ENCODE measurements around the gene FAIM2.

Gene FAIM2

DNA sequence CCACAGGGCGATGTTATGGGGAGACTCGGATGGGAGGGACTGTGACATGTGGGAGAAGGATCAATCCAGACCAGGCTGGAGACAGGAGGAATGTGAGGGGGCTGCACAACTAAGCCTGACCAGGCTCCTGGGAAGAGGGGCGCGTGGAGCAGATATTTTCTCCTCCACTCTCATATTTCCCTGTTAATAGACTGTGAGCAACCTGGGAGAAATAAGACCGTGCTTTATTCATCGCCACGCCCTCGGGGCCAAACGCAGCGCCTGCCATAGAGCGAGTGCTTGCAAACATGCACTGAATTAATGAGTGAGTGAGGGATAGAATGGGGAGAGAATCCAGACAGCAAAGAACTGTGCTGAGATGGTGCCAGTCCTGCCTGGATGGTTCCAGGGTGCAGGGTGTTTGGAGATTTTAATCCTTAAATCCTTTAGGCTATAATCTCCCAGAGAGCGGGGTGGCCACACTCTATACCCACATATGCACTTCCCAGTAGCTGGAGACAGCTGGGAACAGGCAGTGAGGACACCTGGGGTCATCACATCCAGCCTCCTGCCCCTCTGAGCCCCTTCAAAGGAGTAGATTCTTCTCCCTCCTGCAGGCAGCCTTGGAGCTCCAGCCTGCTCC is 13.6 kb upstream of the FAIM2 start:
- no peak for DNase-seq (ENCODE audit: low spot score)

DNA sequence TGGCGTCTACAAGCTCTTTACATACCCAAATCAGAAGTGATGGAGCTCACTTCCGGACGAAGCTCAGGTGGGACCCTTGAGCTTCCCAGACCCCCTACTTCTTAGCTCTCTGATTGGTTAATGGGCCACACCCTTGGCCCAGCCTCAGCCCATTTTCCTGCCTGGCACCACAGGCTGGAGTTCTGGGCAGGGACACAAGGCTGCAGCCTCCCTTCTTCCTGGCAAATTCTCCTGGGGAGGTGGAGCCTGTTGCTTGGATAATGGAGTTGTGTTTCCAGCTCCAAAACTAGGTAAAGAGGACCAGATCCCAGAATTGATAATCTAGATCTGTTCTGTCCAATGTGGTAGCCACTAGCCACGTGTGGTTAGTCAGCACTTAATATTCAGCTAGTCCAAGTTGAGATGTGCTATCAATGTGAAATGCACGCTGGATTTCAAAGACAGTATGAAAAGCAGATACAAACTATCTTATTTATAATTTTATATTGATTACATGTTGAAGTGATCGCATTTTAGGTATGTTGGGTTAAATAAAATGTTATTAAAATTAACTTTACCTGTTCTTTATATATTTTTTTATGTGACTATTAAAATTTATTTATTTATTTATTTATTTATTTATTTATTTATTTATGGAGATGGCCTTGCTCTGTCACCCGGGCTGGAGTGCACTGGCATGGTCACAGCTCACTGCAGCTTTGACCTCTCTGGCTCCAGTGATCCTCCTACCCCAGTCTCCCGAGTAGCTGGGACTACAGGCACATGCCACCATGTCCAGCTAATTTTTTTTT is 12.6 kb upstream of the FAIM2 start:
- no peak for DNase-seq (ENCODE audit: low spot score)

DNA sequence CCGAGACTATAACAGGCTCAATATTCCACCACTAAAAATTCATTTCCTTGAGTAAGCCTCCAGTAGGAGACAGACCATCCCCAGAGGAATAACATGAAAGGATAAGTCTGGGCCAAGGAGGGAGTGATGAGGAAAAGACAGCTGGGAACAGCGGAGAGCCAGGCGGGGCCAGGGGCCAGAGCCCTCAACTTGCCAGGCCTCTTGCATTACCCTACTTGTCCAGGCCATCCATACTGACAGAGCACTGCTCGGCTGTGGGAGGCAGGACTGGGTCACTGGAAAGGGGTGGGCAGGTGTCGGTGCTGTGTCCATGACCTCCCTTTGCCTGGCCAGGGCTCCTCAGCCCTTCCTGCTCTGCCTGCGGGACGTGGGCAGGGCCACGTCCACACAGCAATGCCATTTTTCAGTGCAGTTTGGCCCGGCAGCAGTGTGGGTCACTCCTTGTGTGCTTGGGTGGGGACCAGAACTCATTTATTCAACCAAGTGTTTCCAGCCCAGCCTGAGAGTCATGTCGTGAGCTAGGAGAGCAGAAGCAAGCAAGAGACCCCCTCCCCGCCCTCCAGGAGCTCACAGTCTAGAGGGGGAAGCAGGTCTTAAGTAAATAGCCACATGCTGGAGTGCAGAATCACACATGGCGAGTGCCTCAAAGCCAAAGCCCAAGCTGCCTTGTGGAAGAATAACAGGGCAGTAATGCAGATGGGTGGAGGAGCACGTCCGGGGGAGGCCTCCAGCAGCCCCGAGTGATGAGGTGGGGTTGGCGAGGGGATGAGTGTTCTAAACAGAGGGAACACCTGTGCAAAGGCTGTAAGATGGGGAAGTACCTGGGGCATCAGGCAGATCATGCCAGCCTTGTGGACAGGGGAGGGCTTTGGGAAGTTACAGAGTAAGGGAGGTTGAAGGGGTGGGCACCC is 8.9 kb upstream of the FAIM2 start:
- DNase-seq (ENCODE audit: low spot score) = no peak

DNA sequence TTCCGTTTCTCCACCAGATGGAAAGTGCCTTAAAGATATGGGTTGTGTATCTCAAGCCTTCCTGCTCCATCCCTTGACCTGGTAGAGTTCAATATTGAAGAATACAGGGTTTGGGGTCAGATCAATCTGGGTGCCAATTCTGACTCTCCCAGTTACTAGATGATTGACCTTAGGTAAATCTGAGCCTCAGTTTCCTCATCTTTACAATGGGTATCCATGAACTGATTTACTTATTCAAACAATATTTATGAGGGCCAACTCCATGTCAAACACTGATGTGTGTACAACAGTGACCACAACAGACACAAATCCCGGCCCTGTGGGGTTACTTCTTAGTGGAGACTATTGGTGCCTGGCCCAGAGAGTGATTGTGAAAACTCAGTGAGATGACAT is 7.5 kb upstream of the FAIM2 start:
- no peak for DNase-seq (ENCODE audit: low spot score)

DNA sequence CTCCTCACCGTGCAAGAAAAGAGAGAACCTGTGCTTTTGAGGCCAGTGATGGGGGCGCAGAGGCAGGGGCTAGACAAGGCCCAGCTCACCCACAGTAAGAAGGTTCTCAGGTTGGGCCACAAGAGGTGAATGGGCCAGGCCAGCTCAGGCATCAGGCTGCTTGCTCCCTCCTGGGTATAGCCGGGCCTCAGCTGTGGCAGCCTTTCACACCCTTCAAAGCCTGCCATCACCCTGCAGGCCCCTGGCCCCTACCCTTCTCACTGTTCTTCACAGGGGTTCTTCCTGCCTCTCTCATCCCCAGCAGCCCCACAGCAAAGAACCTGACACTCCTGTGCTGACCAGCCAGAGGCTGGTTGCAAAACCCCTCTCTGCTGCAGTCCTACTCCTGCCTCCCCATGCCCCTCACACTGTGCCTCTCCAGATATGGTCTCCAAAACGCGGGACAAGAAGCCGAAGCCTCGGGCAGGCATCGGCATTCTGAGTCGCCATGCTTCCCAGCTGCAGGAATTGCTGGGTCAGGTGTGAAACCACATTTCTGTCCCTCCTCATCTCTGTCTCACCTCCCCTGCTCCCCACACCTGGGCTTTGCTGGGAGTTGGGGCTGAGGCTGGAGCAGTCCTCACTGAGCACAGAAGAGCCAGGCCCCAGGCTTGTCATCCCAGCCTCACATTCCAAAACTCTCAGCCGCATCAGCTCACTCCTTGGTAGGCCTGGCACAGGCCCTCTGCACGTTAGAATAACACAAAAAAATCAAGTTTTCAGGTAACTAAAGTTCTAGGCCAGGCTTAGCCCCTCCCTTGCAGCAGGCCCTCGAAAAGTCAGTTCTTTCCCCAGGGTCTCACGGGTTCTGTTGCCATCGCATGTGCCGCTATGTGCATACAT is 6.9 kb upstream of the FAIM2 start:
- DNase-seq (ENCODE audit: low spot score) = no peak

- DNase-seq (ENCODE audit: low spot score) = no peak
Measured at GRCh38 chr12:49909826-49910225, 6.1 kb upstream of the FAIM2 start.

DNA sequence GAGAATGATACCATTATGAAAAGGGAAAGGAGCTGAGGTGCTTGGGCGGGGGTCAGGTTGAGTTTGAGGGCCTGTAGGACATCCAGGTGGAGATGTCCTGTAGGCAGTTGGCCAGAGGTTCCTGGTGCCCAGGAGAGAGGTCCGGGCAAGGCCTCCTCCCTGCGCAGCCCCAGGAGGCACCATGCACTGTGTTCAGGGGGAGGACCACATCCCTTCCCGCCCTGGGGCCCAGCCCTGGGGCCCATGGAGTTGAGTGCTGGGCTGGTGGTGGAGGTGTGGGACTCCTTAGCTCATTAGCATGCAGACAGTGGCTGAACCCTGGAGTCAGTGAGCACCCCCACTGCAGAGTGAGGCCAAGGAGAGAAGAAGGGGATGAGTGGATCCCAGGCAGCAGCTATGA is 5.7 kb upstream of the FAIM2 start:
- no peak for DNase-seq (ENCODE audit: low spot score)

- no peak for DNase-seq (ENCODE audit: low spot score)
Measured at GRCh38 chr12:49907352-49907751, 3.7 kb upstream of the FAIM2 start.

GRCh38 chr12:49905718-49906314 is 2.1 kb upstream of the FAIM2 start:
- DNase-seq (ENCODE audit: low spot score) = no peak

GRCh38 chr12:49904601-49905000 is 901 bp upstream of the FAIM2 start:
- DNase-seq (ENCODE audit: low spot score) = no peak

DNA sequence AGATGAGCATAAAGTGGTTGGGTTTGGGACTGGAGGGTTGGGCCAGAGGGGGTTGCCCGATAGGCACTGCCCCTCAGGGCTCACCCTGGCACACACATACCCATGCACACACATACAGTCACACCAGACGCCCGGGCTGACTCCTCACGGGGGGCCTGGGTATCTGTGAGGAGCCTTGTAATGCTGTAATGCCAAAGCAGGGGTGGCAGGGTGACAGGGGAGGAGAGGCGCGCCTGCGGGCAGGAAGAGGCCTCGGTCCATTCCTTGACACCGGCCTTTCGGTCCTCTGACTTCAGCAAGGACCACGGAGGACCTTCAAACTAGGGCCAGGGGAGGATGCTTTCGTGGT is 375 bp downstream of the FAIM2 start:
- DNase-seq (ENCODE audit: low spot score) = no peak

DNA sequence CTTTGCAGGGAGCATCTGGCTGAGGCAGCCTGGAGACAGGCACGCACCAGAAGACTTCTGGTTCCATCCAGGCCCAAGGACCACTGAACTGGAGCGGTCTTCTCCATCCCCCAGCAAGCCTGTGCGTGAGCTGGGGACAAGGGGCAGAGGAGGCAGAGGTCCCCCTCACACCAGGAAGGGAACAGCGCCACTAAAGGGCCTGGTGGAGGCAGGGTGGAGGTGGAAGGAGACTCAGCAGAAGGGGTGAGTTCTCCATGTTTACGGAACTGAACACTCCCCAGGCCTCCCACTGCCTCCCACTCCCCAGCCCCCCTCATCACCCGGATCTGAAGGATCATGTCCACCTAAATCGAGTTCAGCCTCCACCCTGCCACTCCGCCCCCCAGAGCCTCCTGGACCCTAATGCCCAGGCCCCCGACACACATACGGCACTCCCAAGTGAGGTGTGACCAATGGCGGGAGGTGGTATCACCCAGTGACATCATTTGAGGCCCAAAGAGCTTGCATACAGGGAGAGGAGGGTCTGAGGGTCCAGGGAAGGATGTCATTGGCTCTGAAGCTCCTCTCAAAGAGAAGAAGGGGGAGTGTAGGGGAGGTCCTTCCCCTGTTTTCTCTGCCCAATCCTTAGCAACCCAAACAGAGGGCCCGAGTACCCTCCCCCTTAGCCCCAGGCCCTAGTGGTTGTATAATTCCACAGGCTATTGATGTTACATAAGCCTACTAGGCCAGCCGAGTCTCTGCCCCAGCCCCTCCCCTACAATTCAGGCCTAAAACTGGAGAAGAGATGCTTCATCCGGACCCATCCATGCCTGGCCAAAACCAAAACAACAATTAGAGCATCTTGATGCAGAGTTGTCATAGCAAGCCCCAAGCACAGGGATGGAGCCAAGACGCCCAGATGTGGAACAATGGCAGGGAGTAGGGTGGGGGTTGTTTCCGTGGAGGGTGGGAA is 1.0 kb downstream of the FAIM2 start:
- DNase-seq (ENCODE audit: low spot score) = no peak

DNA sequence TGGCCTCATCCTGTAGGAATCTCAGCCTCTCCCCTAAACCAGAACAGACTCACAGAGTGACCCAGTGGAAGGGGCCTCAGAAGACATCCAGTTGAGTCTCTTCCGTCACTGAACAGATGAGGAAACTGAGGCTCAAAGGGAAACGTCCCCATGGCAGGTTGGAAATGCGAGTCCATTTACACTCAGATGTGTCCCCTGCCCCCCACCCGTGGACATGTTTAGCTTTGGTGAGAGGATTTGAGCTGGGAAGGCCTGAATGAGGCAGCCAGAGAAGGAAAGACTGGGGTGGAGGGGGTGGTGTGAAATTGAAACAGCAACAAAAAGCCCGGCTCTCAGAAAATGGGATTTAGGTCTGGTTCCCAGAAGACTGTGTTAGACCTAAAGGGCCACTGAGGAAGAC is 1.7 kb downstream of the FAIM2 start:
- DNase-seq (ENCODE audit: low spot score) = no peak

GRCh38 chr12:49901026-49901425 is 2.7 kb downstream of the FAIM2 start:
- no peak for DNase-seq (ENCODE audit: low spot score)

DNA sequence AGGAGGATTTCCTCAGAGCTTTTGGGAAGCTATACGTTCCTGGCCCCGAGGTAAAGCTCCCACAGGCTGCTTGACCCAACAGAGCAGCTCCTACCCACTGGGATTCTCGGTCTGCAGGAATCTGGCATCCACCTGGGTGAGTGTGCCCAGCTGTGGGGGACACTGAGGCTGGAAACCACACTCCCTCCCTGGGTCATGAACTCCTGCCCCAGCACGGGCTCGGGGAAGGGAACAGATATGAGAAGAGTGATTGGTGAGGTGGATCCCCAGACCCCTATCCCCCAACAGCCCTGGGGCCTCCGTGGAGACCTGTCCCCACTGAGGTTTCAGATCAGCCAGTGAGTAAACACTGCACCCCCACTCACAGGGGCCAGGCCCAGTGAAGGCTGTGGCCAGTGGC is 3.3 kb downstream of the FAIM2 start:
- no peak for DNase-seq (ENCODE audit: low spot score)

GRCh38 chr12:49899921-49900320 is 3.8 kb downstream of the FAIM2 start:
- DNase-seq (ENCODE audit: low spot score) = no peak

- DNase-seq (ENCODE audit: low spot score) = no peak
Measured at GRCh38 chr12:49899286-49899843, 4.3 kb downstream of the FAIM2 start.

GRCh38 chr12:49897276-49897675 is 6.4 kb downstream of the FAIM2 start:
- no peak for DNase-seq (ENCODE audit: low spot score)

DNA sequence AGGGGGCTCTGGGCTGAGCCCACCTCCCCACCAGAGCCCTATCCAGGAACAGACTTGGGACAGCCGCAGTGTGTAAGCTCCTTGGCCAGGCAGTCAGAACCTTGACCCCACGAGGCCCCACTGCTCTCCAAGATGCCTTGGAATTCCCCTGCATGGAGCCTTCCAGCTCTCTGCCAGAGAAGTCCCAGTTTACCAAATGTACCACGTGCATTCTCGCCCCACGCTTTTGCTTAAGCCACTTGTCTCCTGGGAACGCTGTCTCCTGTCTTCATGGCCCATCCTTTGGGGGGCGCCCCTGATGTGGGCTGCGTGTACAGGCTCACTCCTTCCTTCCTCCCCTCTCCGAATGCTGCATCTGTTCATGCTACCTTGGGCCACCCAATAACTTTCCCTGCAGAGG is 7.9 kb downstream of the FAIM2 start:
- no peak for DNase-seq (ENCODE audit: low spot score)

DNA sequence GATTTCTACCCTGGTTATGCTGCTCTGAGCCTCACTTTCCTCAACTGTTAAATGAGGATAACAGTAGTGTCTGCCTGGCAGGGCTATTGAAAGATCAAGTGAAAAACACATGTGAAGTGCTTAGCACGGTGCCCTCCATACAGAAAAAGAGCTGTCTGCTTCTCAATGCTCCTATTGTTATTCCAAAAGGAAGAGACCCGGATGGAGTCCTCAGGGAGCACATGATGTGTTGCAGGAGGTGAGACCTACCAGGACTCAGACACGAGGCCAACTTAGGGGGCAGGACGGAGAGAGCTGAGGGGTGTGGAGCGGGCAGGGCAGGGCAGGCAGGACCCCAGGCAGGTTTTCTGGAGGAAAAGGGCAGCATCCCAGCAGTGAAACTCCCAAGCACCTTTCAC is 8.9 kb downstream of the FAIM2 start:
- no peak for DNase-seq (ENCODE audit: low spot score)

Data from activated CD4-positive, alpha-beta T cell treated with anti-CD3 and anti-CD28 coated beads, Interleukin-2, Interleukin-4, amounts not matched to agents 100 ng/mL and 50 ng/mL, durations not matched to agents 16 hours and 8 hours (primary cell).